ENCODE results near the gene AAMDC.

DNA sequence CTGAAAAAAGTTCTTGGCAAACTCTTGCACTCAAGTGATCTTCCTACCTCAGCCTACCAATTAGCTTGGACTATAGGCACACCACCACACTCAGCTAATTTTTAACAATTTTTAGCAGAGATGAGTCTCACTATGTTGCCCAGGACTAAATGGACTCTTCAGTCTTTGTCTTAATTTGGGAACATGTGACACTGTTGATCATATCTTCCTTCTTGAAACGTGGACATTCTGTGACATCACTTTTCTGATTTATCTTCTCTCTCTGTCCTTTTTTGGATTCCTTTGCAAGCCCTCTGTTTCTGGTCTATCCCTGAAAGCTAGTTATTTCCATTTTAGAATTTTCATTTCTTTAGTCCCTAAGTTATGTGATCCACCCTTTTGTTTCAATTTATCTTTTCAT is 42.4 kb upstream of the AAMDC start:
- TF ChIP-seq SIN3A (IDR thresholded peaks at IDR 0.05; ENCODE audit: low read depth, low read length) = no peak
- TF ChIP-seq, protein P1, sequence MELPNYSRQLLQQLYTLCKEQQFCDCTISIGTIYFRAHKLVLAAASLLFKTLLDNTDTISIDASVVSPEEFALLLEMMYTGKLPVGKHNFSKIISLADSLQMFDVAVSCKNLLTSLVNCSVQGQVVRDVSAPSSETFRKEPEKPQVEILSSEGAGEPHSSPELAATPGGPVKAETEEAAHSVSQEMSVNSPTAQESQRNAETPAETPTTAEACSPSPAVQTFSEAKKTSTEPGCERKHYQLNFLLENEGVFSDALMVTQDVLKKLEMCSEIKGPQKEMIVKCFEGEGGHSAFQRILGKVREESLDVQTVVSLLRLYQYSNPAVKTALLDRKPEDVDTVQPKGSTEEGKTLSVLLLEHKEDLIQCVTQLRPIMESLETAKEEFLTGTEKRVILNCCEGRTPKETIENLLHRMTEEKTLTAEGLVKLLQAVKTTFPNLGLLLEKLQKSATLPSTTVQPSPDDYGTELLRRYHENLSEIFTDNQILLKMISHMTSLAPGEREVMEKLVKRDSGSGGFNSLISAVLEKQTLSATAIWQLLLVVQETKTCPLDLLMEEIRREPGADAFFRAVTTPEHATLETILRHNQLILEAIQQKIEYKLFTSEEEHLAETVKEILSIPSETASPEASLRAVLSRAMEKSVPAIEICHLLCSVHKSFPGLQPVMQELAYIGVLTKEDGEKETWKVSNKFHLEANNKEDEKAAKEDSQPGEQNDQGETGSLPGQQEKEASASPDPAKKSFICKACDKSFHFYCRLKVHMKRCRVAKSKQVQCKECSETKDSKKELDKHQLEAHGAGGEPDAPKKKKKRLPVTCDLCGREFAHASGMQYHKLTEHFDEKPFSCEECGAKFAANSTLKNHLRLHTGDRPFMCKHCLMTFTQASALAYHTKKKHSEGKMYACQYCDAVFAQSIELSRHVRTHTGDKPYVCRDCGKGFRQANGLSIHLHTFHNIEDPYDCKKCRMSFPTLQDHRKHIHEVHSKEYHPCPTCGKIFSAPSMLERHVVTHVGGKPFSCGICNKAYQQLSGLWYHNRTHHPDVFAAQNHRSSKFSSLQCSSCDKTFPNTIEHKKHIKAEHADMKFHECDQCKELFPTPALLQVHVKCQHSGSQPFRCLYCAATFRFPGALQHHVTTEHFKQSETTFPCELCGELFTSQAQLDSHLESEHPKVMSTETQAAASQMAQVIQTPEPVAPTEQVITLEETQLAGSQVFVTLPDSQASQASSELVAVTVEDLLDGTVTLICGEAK (IDR thresholded peaks at IDR 0.05; ENCODE audit: borderline replicate concordance) = no peak
